Activated naive CD8-positive, alpha-beta T cell treated with anti-CD3 and anti-CD28 coated beads, Interleukin-2, amount 50 U/mL, for 16 hours (primary cell): ENCODE results near the gene SLC27A1.
A peak's percentile ranks its signal among the peaks of the same experiment; 100 is the strongest.

Experiments
- DNase-seq: peaks from one replicate; pipeline ENCODE4 v3.0.0-alpha.2; 2020; ENCODE audit warnings: low read depth, low spot score

The SLC27A1 gene

DNA sequence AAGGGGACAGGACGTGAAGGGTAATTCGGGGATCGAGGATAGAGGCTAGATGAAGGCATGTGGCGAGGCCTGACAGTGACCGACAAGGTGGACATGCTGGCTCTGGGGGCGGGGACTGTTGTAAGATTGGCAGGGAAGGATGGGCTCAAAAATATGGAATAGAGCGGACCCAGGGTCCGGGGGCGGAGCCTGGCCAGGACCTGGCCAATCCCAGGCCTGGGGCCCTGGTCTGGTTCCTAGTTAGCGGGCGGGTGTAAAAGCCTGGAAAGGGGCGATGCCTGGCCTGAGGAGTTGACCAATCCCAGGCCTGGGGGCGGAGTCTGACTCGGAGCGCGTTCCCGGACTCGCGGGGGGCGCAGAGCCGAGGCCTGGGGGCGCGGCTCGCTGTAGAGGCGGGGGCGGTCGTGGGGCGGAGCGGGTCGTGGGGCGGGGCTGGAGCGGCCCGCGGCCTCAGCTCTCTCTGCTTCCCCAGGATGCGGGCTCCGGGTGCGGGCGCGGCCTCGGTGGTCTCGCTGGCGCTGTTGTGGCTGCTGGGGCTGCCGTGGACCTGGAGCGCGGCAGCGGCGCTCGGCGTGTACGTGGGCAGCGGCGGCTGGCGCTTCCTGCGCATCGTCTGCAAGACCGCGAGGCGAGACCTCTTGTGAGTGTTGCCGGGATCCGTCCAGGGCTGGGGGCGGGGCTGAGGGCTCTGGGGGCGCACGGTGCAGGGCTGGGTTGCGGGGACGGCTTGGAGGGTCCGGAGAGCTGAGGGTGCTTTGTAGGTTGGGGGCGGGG is at the start of gene SLC27A1:
Gene SLC27A1 (plus strand): TSS at position 457 of the 774 bp plus-strand sequence. CDS start 17 bp downstream, at position 474.
- DNase-seq, result peak; percentile 78

DNA sequence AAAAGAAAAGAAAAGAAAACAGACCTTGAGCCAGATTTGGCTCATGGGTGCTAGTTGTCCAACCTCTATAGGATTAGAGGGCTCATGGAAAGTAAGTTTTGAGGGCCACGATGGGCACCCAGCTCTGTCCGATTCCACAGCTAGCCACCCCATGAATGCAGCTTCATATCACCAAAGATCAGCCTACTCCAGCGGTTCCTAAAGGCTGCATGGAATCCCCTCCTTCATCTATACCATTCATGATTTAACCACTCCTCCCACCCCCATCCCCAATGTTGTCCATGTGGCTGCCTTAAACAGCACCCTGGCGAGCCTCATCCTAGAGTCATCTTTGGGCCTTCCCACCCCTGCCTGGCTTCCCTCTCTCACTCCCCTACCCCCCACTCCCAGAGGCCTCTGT is 48.4 kb upstream of the SLC27A1 start:
- DNase-seq, result no peak

DNA sequence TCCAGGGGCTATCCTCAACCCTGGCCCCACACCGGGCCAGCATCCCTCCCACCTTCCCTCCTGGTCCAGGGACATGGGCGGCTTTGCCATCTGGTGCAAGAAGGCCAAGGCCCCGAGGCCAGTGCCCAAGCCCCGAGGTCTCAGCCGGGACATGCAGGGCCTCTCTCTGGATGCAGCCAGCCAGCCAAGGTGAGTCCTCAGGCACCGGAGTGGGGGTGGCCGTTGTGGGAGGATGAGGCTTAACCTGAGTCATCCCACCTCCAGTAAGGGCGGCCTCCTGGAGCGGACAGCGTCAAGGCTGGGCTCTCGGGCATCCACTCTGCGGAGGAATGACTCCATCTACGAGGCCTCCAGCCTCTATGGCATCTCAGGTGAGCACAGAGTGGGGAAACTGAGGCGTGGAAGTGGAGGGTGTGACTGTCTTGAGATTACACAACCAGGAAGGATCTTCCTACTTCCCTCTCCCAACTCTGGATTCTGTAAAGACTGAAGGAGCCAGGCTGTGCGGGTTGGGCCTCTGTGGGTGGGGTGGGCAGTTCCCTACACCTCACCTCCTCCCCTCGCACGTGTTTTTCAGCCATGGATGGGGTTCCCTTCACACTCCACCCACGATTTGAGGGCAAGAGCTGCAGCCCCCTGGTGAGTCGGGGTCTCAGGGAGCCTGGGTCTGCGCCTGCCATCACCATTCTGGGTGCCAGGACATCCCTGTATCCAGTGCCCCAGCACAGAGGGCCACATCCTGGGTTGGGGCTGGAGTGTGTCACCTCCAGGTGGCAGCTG is 46.7 kb upstream of the SLC27A1 start:
- no peak for DNase-seq

DNA sequence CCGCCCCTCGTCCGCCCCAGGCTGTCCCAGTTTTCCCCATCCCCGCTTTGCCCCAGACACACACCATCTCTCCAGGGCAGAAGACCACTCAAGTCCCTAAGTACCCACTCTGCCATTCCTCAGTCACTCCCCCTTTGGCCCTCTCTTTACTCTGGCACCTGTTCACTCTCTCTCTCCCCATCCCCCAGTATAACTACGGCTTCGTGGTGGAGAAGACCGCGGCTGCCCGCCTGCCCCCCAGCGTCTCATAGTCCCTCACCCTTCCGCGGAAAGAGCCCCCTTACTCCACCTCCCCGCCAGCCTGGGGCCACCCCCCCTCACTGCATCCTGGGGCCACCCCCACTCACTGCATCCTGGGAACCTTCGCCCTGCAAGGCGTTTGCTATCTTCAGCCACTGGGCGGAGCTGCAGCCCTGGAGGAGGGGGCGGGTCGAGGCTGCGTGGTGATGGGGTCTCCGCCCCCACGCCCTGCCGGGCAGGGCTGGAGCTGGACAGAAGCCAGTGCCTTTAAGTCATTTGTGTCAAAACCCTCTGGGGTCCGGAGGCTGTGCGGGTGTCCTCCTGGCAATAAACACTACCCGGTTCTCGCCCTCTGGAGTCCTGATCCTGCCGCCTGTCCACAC is 45.5 kb upstream of the SLC27A1 start:
- DNase-seq, result no peak

DNA sequence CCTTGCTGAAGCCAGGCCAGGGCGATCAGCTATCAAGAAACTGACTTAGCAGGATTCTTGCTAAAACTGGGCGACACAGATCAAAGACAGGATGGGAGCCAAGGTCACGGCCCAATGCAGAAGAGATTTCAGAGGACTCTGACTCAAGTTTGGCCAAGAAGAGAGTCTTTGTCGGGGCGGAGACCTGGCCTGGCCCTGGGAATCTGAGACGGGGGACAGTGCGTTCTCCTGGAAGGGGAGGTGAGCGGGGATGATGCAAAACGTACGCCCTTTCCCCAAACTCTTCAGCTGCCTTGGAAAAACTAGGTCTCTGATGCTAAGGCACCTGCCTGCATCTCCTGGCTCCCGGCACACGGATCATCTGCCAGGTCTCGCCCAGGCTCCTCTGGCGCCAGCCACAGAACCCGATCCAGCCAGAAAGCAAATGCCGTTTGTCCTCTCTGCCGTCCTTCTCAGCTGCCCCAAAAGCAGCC is 40.6 kb upstream of the SLC27A1 start:
- DNase-seq, result no peak

DNA sequence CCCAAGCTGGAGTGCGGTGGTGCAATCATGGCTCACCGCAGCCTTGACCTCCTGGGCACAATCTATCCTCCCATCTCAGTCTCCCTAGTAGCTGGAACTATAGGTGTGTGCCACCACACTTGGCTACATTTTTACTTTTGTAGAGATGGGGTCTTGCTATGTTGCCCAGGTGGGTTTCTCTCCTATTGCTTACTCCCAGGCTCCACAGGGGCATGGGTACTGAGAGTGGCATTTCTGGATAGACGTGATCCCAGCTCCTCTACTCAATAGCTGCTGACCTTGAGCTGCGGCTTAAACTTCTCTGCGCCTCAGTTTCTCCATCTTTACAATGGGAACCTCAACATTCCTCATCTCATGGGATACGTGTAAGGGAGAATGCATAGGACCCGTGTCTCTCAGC is 38.9 kb upstream of the SLC27A1 start:
- no peak for DNase-seq

DNA sequence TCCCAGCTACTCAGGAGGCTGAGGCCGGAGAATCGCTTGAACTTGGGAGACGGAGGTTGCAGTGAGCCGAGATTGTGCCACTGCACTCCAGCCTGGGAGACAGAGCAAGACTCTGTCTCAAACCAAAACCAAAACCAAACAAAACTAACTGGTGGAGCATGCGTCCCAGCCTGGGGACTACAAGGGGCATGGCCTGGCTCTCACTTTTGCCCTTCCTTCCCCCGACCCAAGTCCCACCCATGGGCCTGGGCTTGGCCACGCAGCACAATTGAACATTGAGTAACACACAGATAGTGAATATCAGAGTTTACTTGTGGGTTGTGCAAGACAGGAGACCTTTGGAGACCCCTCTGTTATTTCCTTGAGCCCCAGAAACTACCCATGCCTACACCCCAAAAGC is 35.1 kb upstream of the SLC27A1 start:
- DNase-seq, result no peak

DNA sequence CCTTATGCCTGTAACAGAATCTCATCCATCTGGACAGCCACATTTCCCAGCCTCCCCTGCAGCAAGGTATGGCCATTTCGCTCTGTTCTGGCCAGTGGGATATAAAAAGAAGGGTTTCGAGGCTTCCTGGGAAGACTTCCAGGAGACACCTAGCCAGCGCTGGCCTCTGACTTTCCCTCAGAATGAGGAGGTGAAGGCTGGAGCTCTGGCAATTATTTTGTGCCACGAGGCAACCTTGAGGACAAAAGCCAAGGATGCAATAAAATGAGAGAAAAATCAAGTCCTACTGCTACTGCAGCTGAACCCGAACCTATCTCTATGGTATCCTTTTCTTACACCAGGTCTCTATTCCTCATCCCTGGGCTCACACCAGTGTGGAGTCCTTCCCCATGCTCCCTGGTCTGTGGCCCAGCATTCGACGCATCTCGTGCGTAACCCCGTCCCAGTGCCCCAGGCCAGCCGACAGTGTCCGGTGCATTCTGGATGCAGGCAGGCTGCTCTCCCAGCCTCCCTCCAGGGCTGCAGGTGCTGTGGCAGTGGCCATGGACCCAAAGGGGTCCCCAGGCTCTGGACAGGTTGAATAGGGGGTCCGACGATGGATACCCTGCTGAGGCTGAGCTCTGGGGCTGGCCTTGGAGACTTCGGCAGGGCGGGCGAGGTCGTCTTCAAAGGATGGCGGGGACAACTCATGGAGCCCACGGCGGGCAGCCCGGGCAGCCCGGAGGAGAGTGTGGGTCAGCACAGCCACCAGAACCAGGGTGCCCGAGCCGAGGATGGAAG is 34.0 kb upstream of the SLC27A1 start:
- no peak for DNase-seq

DNA sequence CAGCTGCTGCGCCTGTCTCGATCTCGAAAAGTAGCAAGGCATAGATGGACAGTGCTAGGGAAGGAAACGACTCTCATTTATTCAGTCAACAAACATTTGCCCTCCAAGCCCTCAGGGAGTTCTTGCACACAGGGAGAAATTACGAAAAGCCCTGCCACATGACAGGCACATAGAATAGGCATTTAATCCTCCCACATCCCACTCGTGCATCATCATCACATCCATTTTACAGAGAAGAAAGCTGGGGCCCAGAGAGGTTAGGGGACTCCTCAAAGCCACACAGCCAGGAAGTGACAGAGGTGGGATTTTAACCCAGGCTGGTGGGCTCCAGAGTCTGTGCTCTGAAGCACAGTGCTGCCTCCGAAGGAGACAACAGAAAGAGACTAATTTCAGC is 33.5 kb upstream of the SLC27A1 start:
- no peak for DNase-seq

DNA sequence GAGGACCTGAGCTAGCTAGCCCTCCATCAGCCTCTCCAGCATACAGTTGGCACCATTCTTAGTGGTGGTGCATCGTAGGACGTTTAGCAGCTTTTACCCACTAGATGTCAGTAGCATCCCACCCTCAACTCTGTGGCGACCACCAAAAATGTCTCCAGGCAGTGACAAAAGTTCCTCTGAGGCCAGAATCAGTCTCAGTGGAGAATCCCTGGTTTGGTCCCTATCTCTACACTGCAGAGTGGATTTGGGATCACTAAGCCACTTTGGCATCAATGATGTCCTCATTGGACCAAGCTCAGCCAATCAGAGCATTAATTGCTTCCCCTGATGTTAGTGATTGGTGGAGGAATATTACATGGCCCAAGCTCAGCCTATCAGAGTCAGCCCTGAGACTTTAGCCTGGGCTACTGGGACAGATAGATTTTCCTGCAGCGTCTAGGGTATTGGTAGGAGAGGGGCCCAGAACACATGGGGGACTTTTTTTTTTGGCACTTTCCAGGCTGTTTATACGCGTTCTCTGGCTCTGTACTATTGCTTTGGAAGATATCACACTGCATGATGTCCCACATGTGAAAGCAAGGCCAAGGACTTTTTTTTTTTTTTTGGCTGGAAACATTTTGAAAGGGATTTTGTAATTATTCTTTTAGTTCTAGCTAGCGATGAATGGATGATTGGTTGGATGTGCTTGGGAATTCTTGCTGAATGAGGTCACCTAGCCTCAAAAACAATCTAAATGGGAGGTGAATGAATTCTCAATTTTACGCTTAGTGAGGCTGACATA is 28.9 kb upstream of the SLC27A1 start:
- no peak for DNase-seq

DNA sequence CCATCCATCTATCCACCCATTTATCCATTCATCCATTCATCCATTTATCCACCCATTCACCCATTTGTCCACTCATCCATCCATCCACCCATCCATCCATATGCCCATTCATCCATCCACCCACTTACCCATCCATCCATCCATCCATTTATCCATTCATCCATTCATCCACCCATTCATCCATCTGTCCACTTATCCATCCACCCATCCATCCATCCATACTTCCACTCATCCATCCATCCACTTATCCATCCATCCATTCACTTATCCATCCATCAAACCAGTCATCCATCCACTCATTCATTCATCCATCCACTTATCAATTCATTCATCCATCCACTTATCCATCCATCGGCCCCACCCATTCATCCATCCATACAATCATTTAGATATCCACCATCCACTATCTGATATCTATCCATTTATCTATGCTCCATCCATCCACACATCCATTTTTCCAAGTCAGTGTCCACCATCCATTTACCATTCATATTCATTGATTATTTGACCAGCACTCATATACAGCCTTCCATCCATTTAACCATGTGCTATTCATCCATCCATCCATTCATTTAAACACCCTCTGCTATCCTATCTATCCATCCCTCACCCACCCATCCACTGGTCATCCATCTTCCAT is 24.7 kb upstream of the SLC27A1 start:
- no peak for DNase-seq

DNA sequence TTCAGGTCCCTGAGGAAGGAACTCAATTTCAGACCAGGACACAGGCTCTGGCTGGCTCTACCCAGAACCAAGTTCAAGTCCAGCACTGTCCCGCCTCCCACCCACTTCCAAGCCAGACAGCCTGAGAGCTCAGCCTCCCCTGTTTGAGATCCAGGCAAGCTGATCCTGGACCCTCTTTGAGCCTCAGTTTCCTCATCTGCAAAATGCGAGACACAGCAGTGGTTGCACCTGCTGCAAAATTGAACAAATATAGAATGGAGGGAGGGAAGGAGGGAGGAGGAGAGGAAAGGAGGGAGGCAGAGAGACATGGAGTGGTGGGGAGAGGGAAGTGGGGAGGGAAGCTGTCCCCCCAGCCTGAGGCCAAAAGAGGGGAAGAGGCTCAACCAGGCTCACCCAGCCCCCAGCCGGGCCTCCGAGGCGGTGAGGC is 22.6 kb upstream of the SLC27A1 start:
- no peak for DNase-seq

DNA sequence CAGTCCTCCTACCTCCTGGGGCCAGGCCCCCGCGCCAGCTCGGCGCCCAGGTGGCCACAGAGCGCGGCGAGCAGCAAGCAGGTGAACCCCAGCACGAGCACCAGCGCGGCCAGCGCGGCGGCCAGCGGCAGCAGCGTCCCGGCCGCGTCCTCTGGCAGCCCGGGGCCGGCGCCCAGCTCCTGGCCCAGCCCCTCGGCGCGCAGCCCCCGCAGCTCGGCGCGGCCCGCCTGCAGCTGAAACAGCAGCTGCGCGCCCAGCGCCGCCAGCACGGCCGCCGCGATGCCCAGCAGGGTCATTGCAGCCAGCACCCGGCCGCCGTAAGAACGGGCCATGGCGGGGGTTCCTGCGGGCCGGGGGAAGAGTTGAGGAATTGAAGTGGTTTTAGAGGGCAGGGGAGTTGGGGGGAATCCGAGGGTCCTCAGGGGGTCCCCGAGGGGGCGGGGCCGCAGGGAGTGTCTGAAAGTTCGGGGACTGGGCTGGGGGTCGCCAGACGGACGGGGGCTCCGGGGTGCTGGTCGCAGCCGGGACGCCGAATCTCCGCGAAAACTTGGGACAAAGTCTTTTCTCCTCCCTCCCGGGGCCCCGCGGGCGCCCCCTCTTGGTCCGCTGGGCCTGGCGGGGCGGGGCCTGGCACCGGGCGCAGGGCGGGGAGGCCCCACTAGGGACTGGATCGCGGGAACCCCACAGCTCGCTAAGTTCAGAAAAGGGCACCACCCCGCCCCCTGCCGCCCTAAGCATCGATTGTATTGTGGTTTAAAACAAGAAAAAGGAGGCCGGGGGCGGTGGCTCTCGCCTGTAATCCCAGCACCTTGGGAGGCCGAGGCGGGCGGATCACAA is 22.0 kb upstream of the SLC27A1 start, which contains the start of gene TMEM221:
Gene TMEM221 (minus strand): TSS at position 538 of the 837 bp plus-strand sequence. CDS start 206 bp downstream, at position 332.
- no peak for DNase-seq

DNA sequence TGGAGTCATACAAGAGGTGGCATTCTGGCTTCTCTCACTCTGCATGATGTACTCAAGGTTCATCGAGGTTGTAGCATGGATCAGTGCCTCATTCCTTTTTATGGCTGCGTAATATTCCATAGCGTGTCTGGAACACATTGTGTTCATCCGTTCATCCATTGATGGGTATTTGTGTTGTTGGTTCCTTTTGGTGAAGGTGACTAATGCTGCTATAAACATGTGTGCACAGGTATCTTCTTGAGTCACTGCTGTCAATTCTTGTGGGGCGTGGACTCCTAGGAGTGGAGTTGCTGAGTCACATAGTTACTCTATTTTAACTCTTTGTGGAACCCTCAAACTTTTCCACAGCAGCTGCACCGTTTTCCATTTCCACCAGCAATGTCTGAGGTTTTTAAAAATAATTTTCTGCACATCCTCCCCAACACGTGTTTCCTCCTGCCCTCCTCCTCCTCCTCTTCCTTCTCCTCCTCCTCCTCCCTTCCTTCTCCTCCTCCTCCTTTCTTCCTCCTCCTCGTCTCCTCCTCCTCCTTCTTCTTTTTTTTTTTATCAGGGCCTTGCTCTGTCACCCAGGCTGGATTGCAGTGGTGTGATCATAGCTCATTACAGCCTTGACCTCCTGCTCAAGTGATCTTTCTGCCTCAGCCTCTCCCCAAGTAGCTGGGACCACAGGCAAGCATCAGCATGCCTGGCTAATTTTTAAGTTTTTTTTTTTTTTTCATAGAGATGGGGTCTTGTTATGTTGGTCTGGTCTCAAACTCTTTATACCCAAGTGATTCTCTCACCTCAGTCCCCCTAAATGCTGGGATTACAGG is 19.9 kb upstream of the SLC27A1 start:
- no peak for DNase-seq

DNA sequence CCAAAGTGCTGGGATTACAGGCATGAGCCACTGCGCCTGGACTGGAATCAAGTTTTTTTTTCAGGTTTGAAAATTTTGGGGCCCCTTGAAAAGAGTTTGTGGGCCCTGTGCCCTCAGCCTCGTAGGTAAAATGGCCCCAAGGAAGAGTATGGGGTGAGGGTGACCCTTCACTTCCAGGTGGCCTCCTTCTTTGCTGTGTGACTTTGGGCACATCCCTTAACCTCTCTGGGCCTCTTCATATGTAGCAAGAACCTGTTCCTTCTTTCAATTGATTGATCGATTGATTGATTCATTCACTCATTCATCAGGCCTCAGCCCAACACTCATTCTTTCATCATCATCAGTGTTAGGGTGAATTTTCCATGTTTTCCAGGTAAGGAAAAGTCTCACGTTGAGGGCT is 18.5 kb upstream of the SLC27A1 start:
- DNase-seq, result no peak

DNA sequence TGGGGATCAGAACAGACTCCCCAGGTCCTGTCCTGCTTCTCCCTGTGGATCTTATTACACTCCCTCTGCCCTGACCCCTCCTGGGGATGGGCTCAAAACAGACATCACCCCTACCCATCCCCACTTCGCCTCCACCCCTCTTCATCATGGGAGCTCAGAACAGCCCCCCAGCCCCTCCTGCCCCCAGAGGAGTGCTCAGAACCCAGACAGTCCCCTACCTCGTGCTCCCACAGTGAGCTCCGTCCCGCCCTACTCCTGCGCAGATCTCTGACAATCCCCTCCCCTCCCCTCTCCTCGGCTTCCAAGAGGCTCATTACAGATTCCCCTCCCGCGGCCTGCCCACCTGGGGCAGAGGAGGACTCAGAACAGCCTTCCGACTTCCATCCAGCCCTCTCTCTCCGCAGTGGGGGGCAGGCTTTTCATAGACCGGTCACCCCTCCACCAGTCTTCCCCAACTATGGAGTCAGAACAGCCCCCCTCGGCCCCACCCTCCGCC is 15.7 kb upstream of the SLC27A1 start:
- DNase-seq, result no peak

DNA sequence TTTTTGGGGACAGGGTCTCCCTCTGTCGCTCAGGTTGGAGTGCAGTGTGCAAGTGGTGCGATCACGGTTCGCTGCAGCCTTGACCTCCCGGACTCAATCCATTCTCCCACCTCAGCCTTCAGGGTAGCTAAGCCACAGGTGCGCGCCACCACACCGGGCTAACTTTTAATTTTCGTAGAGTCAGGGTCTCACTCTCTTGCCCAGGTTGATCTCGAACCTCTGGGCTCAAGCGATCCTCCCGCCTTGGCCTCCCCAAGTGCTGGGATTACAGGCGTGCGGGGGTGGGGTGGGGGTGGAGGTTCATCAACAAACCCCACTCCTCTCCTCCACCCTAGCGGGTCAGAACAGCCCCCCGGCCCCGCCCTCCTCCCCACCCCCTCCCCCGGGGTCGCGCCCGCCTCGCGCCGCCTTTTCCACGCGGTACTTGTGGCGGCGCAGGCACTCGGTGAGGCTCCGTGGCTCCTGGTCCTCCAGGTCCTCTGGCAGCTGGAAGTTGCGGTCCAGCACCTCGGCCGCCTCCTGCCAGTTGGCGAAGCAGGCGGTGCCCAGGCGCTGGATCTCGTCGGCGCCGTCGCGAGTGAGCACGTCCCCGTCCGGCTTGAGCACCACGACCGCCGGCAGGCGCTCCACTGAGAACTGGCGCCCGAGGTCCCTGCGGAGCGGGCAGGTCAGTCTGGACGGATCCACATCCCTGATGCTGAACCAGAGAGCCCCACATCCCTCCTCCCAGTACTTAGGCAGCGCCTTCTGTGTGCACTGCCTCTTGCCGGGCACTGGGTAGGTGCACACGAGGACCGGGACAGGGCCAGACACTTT is 14.8 kb upstream of the SLC27A1 start:
- no peak for DNase-seq
